Measurements from ENCODE around the gene SRSF8.
"Not testable (repeated sequence)": the region's sequence is repeated elsewhere in the genome, so short reads cannot be mapped to it uniquely, and the experiment has no call there.

Gene SRSF8, protein sequence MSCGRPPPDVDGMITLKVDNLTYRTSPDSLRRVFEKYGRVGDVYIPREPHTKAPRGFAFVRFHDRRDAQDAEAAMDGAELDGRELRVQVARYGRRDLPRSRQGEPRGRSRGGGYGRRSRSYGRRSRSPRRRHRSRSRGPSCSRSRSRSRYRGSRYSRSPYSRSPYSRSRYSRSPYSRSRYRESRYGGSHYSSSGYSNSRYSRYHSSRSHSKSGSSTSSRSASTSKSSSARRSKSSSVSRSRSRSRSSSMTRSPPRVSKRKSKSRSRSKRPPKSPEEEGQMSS

DNA sequence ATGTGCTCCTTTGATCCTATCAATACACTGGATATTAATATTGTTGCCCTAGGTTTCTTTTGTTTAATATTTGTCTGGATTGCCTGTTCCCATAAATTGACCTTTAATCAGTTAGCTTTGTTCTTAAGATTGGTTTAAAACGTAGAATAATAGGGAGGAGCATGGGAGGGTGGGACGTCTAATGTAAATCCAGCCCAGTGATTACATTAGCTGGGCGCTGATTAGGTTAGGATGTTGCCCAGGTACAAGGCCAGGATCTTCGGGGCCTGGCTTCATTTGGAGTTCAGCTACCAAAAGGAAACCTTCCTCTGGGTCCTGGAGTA, at the start of gene SRSF8:
Gene SRSF8 (plus strand): TSS at position 204 of the 323 bp plus-strand sequence. CDS start 308 bp downstream, outside the sequence.
- no peak for DNase-seq

DNA sequence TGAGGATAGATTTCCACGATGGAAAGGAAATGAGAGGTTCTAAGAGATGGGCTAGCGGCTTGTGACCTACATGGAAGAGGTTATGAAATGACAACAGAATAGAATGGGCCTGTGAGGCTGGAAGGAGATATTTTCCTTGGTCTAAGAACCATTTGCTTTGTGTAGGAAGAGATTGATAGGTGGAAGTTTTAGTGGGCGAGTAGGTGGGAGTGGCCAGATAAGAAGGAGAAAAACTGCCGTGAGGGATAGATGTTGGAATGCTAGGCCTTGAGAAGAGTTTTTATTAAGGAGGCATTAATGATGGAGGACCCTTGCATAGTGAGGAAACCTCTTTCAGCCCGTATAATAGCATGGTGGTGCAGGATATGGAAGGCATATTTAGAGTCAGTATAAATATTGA, 45.3 kb upstream of the SRSF8 start:
- not testable (repeated sequence) for DNase-seq

DNA sequence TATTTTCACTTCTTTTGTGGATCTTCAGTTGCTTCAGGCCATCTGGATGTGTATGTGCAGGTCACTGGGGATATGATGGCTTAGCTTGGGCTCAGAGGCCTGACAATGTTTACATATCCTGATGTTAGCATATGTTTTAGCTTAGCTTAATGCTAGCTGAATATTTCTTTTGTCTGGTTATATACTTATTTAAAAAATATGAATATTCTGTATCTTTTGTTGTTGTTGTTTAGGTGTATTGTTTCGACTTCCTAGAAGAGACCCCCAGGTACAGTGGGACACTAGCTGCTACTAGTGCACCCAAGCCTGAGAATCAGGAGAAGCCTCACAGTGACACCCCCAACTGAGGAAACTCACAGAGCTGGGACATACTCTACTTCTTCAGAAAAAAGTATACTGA, 41.8 kb upstream of the SRSF8 start, which contains the start of gene KDM4E:
Gene KDM4E (plus strand): TSS at position 301 of the 400 bp plus-strand sequence. CDS start 300 bp downstream, outside the sequence.
- DNase-seq = no peak

DNA sequence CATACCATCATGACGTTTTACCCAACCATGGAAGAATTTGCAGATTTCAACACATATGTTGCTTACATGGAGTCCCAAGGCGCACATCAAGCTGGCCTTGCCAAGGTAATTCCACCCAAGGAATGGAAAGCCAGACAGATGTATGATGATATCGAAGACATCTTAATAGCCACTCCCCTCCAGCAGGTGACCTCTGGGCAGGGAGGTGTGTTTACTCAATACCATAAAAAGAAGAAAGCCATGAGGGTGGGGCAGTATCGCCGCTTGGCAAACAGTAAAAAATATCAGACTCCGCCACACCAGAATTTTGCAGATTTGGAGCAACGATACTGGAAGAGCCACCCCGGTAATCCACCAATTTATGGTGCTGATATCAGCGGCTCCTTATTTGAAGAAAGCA, 41.1 kb upstream of the SRSF8 start:
- DNase-seq = not testable (repeated sequence)

DNA sequence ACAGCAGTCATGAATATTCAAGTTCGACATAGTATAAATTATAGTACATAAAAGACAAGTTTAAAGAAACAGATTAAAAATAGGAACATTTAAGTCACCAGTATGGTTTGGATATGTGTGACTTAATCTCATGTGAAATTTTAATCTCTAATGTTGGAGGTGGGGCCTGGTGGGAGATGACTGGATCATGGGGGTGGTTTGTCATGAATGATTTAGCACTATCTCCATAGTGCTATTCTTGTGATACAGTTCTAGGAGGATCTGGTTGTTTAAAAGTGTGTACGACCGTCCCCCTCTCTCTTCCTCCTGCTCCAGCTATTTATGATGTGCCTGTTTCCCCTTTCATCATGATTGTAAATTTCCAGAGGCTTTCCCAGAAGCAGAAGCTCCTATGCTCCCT, 38.4 kb upstream of the SRSF8 start:
- no peak for DNase-seq

DNA sequence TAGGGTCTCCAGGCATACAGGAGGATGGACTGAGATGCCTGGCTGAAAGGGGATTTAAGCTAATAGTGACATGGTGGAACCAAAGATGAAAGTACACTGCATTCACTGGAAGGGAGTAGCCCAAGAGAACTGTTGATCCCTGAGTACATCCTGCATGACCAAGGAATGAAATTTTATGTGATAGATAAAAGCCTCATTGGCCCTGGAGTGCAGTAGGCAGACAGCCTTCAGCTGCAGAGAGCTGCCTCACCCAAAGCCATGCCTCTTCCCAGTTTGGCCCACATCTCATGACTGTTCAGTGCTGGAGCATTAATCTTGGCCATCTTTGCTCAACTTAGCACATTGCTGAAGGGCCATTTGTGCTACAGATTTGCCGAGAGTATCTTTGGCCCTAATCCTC, 33.7 kb upstream of the SRSF8 start:
- DNase-seq = no peak

DNA sequence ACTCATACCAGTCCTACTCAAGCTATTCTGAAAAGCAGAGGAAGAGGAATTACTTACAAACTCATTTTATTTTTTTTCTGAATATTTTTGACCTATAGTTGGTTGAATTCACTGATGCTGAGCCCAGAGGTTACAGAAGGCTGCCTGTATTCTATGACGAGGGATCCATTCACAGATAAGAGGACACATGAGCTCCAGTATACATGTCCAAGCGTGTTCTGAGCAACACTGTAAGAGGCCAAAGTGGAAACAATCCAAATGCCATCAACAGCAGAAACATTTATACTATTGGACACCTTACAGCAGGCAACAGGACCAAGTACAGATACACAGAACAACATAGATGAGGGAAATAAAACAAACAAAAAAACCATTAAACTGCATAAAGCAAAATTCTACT, 31.4 kb upstream of the SRSF8 start:
- DNase-seq = no peak

DNA sequence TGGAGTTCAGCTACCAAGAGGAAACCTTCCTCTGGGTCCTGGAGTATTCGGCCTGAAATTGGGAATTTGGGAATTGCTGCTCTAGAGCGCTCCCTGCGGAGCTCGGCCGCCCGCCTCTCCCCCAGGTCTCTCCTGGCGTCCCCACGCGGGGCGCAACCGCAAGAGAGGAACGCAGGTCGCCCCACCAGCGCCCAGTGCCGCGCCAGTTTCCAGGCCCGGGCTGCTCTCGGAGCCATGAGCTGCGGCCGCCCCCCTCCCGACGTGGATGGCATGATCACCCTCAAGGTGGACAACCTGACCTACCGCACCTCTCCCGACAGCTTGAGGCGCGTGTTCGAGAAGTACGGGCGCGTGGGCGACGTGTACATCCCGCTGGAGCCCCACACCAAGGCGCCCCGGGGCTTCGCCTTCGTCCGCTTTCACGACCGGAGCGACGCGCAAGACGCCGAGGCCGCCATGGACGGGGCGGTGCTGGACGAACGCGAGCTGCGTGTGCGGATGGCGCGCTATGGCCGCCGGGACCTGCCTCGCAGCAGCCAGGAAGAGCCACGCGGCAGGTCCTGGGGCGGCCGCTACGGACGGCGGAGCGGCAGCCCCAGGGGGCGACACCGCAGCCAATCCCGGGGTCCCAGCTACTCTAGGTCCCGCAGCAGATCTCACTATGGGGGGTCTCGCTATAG, 29.2 kb upstream of the SRSF8 start:
- not testable (repeated sequence) for DNase-seq

DNA sequence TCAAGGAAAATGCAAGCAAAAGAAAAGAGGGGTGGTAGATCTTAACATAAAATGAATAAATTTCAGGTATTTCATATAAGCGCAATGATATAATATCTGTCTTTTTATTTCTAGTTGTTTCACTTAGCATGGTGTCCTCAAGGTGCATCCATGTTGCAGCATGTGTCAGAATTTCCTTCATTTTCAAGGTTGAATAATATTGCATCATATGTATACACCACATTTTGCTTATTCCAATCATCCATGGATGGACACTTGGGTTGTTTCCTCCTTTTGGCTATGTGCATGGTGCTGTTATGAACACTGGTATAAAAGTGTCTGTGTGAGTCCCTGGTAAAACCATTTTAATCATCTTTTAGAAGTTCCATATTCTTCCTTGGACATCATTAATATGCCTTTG, 24.5 kb upstream of the SRSF8 start:
- DNase-seq = no peak

DNA sequence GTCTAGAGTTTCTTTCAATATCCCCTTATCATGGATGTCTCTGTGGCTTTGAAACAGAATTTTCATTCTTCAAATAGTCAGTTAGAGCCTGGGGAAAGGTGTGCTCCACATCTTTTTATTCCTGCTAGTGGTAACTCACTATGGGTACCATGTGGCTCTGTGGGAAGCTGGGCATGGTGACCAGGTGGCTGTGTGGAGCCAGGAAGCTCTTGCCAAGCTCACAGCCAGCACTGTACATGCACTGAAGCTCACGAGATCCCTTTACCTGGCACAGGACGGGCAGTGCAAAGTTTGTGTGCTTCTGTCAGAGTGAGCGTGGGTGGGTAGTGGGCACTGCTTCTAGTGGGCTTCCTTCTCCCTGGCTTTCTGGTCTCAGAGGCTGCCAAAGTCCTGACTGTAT, 23.8 kb upstream of the SRSF8 start:
- DNase-seq = no peak

DNA sequence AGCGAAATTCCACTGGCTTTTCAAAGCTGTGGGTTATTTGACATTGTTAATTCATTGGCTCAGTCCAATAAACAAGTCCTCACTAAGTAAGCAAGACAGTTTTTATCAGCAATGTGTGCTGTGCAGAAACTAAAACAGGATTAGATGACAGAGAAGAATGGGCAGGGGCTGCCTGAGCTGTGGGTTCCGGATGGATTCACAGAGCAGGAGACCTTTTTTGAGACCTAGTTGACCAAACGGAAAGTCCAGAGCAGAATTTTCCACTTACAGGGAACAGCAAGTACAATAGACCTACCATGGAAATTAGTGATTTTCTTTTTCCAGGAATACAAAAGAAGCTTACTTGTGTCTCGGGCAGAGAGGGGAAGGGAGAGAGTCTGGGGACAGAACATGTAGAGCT, 22.7 kb upstream of the SRSF8 start:
- no peak for DNase-seq

DNA sequence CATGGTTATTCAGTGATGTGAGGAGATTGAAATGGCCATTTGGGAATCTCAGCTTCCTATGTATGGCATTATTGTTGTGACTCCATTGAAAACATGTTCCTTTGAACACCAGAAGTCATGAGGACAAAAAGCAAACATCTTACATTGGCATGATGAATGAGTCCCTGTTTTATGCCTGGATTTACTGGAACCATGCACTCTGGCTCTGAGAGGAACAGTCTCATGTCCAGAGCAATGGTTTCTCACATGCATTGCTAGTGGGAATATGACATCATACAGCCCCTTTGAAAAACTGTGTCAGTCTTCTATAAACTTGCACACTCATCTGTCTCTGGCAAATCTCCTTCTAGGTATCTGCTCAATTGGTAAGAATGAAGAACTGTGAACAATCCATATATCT, 20.9 kb upstream of the SRSF8 start:
- no peak for DNase-seq

DNA sequence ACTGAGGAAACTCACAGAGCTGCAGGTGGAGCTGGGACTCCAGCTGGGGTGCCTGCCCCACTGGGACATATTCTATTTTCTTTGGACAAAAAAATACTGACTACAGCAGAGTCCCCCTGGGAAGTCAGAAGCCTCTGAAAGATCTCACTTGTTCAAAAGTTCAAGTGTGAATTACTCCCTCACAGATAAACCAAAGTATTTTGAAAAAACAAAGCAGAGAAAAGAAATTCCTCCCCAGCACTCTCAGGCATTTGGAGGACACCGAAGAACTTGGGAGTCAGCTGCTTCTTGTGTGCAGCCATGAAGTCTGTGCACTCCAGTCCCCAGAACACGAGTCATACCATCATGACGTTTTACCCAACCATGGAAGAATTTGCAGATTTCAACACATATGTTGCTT, 17.6 kb upstream of the SRSF8 start, which contains the start of gene KDM4F:
Gene KDM4F (plus strand): TSS at position 301 of the 400 bp plus-strand sequence.
- not testable (repeated sequence) for DNase-seq

DNA sequence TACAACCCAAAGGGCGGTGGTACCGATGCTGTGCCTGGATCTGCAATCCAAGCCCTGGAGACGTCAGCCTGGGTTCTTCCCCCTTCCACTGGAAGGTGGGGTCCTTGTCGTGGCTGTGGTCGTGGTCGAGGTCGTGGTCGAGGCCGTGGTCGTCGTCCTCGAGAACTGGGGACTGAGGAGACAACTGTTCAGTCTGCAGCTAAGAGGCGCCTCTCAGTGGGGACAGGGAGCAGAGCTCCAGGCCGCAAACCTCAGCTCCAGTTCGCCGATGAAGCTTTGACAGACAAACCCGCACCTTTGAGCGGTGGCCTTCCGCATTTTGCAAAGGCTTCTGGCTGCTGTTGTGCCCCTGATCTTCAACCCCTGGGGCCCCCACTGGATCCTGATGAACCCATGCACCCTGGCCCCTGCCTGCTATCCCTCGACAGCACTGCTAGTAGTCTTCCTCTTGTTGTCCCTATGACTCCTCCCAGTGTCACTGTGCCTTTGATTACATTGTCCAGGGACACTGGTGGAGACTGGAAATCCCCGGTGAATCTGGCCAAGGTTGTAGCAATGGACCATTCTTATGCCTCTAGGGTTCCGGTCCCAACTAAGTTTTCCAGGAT, 16.0 kb upstream of the SRSF8 start:
- DNase-seq = no peak

DNA sequence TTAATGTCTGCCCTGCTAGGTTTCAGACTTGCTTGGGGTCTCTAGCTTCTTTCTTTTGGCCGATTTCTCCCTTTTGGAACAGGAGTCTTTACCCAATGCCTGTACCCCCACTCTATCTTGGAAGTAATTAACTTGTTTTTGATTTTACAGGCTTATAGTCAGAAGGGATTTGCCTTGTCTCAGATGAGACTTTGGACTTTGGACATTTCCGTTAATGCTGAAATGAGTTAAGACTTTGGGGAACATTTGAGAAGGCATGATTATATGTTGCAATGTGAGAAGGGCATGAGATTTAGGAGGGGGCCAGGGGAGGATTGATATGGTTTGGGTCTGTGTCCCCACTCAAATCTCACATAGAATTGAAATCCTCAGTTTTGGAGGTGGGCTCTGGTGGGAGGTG, 12.4 kb upstream of the SRSF8 start:
- no peak for DNase-seq

DNA sequence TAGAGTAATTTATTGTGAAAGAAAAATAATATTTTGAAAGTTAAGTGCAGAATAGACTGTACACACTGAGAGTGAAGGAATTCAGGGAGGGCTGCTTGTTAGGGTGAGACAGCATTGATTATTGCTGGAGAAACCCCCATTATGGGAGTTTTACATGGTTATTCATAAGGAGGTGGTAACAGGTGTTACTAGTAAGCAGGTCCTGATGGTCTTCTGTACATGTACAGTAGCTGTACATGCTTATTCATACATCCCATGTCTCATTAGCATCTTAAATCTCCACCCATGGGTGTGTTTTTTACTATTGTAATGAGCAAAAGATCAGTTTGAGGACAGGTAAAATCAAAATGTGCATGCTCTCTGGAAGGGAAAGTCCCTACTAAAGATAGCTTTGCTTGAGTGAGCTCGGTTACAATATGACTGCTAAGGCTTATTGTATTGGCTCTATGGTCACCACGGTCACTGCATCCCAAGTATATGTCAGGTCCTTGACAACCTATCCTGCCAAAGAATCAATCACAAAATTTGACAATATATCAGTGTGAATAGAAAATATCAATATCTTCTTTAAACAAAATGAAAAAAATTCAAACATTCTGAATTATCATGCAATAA, 11.3 kb upstream of the SRSF8 start:
- no peak for DNase-seq

DNA sequence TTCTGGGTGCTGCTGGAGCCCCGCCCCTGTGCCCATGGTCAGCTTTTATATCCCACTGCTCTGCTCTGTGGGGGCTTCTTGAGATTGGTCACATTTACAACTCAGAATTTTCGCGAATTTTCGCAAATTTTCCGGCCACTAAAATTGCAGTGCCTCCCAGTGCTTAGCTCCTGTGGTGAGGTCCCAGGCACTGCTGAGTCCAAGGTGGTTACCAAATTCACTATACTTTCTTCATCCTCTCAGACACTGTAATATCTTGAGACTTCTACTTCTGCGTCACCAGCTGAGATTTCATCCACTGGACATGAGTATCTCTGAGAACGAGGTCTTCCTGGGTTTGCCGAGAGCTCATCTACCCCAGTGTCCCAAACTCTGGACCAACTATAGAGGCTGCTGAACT, 8.8 kb upstream of the SRSF8 start:
- DNase-seq = no peak

DNA sequence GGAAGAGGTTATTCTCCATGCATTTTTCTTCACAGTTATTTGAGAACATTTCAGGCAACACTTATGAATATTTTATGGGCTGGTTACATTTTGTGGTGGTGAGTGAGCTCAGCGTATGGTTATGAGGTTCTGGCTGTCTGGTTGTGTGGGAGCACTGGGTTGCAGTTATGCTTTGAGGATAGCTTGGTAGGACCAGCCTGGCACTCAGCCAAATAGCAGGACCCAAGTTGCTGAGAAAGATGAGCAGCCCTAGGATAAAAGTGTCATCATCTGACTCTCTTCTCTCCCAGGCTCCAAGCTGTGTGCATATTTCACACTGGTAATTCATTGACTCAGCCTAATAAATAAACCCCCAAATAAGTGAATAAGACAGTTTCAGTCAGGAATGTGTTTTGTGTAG, 8.1 kb upstream of the SRSF8 start:
- no peak for DNase-seq

DNA sequence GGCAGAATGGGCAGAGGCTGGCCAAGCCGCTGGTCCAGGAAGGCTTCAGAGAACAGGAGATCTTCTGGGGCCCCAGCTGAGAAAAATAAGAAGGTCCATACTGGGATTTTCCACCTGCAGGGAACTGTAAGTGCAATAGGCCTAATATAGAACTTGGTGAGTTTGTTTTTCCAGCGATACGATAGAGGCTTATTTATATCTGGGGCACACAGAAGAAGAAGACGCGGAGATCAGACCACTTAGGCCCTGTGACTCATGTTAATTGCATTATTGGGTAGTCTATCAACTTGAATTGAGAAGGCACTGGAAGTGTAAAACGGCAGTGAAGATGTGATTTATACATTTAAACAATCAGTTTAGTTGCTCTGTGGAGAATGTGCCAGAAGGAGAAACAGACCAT, 7.7 kb upstream of the SRSF8 start:
- no peak for DNase-seq

DNA sequence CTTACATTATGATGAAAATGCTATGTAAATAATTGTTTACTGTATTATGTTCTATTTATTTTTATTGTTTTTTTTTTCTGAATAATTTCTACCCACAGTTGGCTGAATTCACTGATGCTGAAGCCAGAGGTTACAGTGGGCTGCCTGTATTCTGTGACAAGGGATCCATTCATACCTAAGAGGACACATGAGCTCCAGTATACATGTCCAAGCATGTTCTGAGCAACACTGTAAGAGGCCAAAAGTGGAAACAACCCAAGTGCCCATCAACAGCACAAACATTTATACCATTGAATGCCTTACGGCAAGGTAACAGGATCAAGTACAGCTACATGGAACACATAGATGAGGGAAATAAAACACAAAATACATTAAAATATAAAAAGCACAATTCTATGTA, 1.4 kb upstream of the SRSF8 start:
- no peak for DNase-seq

DNA sequence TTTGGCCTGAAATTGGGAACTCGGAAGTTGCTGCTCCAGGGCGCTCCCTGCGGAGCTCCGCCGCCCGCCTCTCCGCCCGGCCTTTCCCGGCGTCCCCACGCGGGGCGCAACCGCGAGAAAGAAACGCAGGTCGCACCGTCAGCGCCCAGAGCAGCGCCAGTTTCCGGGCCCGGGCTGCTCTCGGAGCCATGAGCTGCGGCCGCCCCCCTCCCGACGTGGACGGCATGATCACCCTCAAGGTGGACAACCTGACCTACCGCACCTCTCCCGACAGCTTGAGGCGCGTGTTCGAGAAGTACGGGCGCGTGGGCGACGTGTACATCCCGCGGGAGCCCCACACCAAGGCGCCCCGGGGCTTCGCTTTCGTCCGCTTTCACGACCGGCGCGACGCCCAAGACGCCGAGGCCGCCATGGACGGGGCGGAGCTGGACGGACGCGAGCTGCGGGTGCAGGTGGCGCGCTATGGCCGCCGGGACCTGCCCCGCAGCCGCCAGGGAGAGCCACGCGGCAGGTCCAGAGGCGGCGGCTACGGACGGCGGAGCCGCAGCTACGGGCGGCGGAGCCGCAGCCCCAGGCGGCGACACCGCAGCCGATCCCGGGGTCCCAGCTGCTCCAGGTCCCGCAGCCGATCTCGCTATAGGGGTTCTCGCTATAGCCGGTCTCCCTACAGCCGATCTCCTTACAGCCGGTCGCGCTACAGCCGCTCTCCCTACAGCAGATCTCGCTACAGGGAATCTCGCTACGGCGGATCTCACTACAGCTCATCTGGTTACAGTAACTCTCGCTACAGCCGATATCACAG, 521 bp downstream of the SRSF8 start:
- DNase-seq = no peak

DNA sequence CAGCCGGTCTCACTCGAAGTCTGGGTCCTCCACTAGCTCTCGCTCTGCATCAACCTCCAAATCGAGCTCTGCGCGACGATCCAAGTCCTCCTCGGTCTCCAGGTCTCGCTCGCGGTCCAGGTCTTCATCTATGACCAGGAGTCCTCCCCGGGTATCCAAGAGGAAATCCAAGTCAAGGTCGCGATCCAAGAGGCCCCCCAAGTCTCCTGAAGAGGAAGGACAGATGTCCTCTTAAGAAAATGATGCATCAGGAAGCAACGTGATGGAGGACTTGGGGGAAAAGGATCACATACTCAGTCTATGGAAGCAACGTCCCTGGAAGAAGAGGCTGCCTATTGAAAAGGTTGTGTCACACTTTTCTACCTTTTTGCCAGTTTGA, 1.1 kb downstream of the SRSF8 start:
- no peak for DNase-seq

DNA sequence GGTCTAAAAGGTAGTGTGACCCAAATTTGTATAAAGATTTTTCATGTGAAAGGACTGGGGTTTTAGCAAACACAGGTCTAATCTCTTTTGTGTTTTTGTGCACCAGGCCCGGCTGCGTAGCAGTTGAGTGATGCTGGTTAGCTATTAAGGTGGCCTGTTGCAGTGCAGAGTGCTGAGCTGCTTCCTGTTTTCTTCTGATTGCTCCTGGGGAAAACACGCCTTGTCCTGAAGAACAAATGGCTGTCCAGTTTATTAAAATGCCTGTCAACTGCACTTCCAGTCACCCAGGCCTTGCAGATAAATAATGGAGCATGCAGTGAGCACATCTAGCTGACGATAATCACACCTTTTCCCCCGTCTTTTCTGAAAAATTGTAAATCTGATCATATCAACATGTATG, 1.8 kb downstream of the SRSF8 start:
- DNase-seq = peak; percentile 44

Measured in NCI-H1694 (cell line).